Midbrain (tissue), 1 donor: ENCODE results near the gene AMMECR1L.
"Not testable (repeated sequence)": the region's sequence is repeated elsewhere in the genome, so short reads cannot be mapped to it uniquely, and the experiment has no call there.

Experiments used
- DNase-seq: peaks from one replicate; lab custom pipeline; 2025; lab: John Stamatoyannopoulos, UW

AMMECR1L gene

GRCh38 chr2:127887082-127887775 is 1.5 kb upstream of the AMMECR1L start:
- no peak for DNase-seq

- DNase-seq: not testable (repeated sequence)
Observed at GRCh38 chr2:127886593-127886935, 808 bp upstream of the AMMECR1L start.

GRCh38 chr2:127884861-127885740 is 655 bp downstream of the AMMECR1L start:
- not testable (repeated sequence) for DNase-seq

GRCh38 chr2:127884436-127884835 is 1.3 kb downstream of the AMMECR1L start:
- DNase-seq: no peak

GRCh38 chr2:127879899-127880298 is 5.9 kb downstream of the AMMECR1L start:
- DNase-seq: no peak

- DNase-seq: no peak
Observed at GRCh38 chr2:127877626-127878025, 8.1 kb downstream of the AMMECR1L start.

- no peak for DNase-seq
Observed at GRCh38 chr2:127877136-127877535, 8.6 kb downstream of the AMMECR1L start.

- DNase-seq: no peak
Observed at GRCh38 chr2:127874378-127875269, 11.1 kb downstream of the AMMECR1L start.

GRCh38 chr2:127873707-127874303 is 12.0 kb downstream of the AMMECR1L start:
- DNase-seq: no peak

- DNase-seq: no peak
Observed at GRCh38 chr2:127872354-127872753, 13.4 kb downstream of the AMMECR1L start.

- DNase-seq: no peak
Observed at GRCh38 chr2:127865926-127866325, 19.8 kb downstream of the AMMECR1L start.

GRCh38 chr2:127864877-127865276 is 20.9 kb downstream of the AMMECR1L start:
- DNase-seq: no peak

- DNase-seq: no peak
Observed at GRCh38 chr2:127862228-127862627, 23.5 kb downstream of the AMMECR1L start.

GRCh38 chr2:127860130-127860529 is 25.6 kb downstream of the AMMECR1L start:
- DNase-seq: no peak

- DNase-seq: no peak
Observed at GRCh38 chr2:127859712-127860085, 26.1 kb downstream of the AMMECR1L start.

GRCh38 chr2:127857265-127857808 is 28.4 kb downstream of the AMMECR1L start:
- peak; percentile 21 for DNase-seq

- no peak for DNase-seq
Observed at GRCh38 chr2:127853671-127854070, 32.1 kb downstream of the AMMECR1L start.

GRCh38 chr2:127852388-127852787 is 33.4 kb downstream of the AMMECR1L start:
- DNase-seq: no peak

GRCh38 chr2:127847931-127848330 is 37.8 kb downstream of the AMMECR1L start:
- no peak for DNase-seq

- no peak for DNase-seq
Observed at GRCh38 chr2:127844973-127845372, 40.8 kb downstream of the AMMECR1L start.

- DNase-seq: no peak
Observed at GRCh38 chr2:127843677-127844076, 42.1 kb downstream of the AMMECR1L start.
